HUES64 (cell line): ENCODE measurements around the gene NPAS2.

Experiments
- H3K27ac ChIP-seq: 2 replicates; pipeline ENCODE4 v1.7.0; 2013; ENCODE audit warnings: low read depth, low read length, inconsistent platforms
- H3K27me3 ChIP-seq: 2 replicates; pipeline ENCODE4 v1.6.1; 2013; ENCODE audit warnings: mild to moderate bottlenecking, low read length; ENCODE audit not compliant: insufficient read depth
- H3K36me3 ChIP-seq: 2 replicates; pipeline ENCODE4 v1.6.1; 2013; ENCODE audit warnings: mild to moderate bottlenecking, low read length; ENCODE audit not compliant: insufficient read depth
- H3K4me1 ChIP-seq: 2 replicates; pipeline ENCODE4 v1.6.1; 2013; ENCODE audit warnings: mild to moderate bottlenecking, low read length, moderate library complexity; ENCODE audit not compliant: insufficient read depth
- H3K4me3 ChIP-seq: 2 replicates; pipeline ENCODE4 v1.5.1; 2013; ENCODE audit warnings: mild to moderate bottlenecking, low read length, moderate library complexity
- H3K9ac ChIP-seq: 2 replicates; pipeline ENCODE4 v1.6.1; 2013; ENCODE audit warnings: mild to moderate bottlenecking, low read depth, low read length
- H3K9me3 ChIP-seq: 2 replicates; pipeline ENCODE4 v1.6.1; 2013; ENCODE audit warnings: low read depth, low read length; ENCODE audit not compliant: insufficient read depth
- WGBS: fragments of 150-250, 120-280 bp; methylation state at CpG from one replicate; pipeline ENCODE4 v1.1.7; 2013; ENCODE audit warnings: missing lambda C conversion rate; 5-methylcytosine and 5-hydroxymethylcytosine counted together

Gene NPAS2

GRCh38 chr2:100796499-100797100 is 23.3 kb upstream of the NPAS2 start:
- H3K9ac ChIP-seq: no peak overlapping the region
- WGBS: 90% methylated on average over 5 of the region's 5 CpGs
- H3K4me1 ChIP-seq: no peaks in the 10 kb centered on the region
- no peaks in the 10 kb centered on the region for H3K36me3 ChIP-seq
- no peaks in the 10 kb centered on the region for H3K9me3 ChIP-seq
- H3K4me3 ChIP-seq: no peak overlapping the region
- no peak overlapping the region for H3K27ac ChIP-seq
- no peaks in the 10 kb centered on the region for H3K27me3 ChIP-seq

GRCh38 chr2:100799686-100800085 is 20.3 kb upstream of the NPAS2 start:
- no peaks in the 10 kb centered on the region for H3K4me1 ChIP-seq
- 93% methylated on average over 5 of the region's 5 CpGs for WGBS
- no peaks in the 10 kb centered on the region for H3K9me3 ChIP-seq

GRCh38 chr2:100800915-100801314 is 19.0 kb upstream of the NPAS2 start:
- Histone ChIP-seq H3K4me3 (no peak overlapping the region), H3K36me3 (no peaks in the 10 kb centered on the region), H3K9me3 (no peaks in the 10 kb centered on the region), H3K4me1 (no peaks in the 10 kb centered on the region), H3K9ac (no peak overlapping the region), H3K27me3 (no peaks in the 10 kb centered on the region), H3K27ac (no peak overlapping the region)
- 92% methylated on average over 2 of the region's 2 CpGs for WGBS

More at GRCh38 chr2:100799686-100800085, 20.3 kb upstream of the NPAS2 start:
- no peaks in the 10 kb centered on the region for H3K27me3 ChIP-seq
- no peak overlapping the region for H3K9ac ChIP-seq
- no peak overlapping the region for H3K4me3 ChIP-seq
- no peak overlapping the region for H3K27ac ChIP-seq
- H3K36me3 ChIP-seq: no peaks in the 10 kb centered on the region

DNA sequence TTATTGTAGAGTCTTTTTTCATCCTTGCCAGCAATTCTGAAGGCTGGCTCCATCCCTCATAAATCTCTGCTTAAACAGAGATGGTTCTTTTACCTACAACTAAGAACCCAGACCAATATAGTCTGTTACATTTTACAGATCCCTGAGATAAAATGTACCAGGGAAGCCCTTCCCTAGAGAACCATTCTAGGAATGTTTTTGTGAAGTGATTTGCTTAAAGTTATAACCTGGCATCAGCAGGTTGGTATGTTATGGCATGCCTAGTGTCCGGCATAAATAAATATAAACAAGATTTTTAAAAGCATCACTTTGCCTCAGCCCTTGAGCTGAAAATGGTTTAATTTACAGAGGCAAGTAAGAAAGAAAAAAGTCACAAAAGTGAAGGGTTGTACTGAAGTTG is 18.5 kb upstream of the NPAS2 start:
- no CpG with 5 or more reads among the region's 1 CpG for WGBS
- no peaks in the 10 kb centered on the region for H3K27me3 ChIP-seq

GRCh38 chr2:100802066-100802465 is 17.9 kb upstream of the NPAS2 start:
- Histone ChIP-seq H3K4me3 (no peak overlapping the region), H3K9ac (no peak overlapping the region), H3K36me3 (no peaks in the 10 kb centered on the region), H3K27ac (no peak overlapping the region), H3K27me3 (no peaks in the 10 kb centered on the region), H3K4me1 (no peaks in the 10 kb centered on the region), H3K9me3 (no peaks in the 10 kb centered on the region)
- WGBS: 93% methylated on average over 7 of the region's 9 CpGs

More for the DNA sequence above, 18.5 kb upstream of the NPAS2 start:
- H3K36me3 ChIP-seq: no peaks in the 10 kb centered on the region
- H3K9ac ChIP-seq: no peak overlapping the region
- no peaks in the 10 kb centered on the region for H3K9me3 ChIP-seq
- H3K27ac ChIP-seq: no peak overlapping the region
- H3K4me3 ChIP-seq: no peak overlapping the region
- no peaks in the 10 kb centered on the region for H3K4me1 ChIP-seq

- WGBS: 93% methylated on average over 6 of the region's 6 CpGs
- no peak overlapping the region for H3K4me3 ChIP-seq
- H3K9ac ChIP-seq: no peak overlapping the region
- no peaks in the 10 kb centered on the region for H3K36me3 ChIP-seq
- H3K9me3 ChIP-seq: no peaks in the 10 kb centered on the region
- no peak overlapping the region for H3K27ac ChIP-seq
- no peaks in the 10 kb centered on the region for H3K27me3 ChIP-seq
- no peaks in the 10 kb centered on the region for H3K4me1 ChIP-seq
Observed at GRCh38 chr2:100803334-100803733, 16.6 kb upstream of the NPAS2 start.

DNA sequence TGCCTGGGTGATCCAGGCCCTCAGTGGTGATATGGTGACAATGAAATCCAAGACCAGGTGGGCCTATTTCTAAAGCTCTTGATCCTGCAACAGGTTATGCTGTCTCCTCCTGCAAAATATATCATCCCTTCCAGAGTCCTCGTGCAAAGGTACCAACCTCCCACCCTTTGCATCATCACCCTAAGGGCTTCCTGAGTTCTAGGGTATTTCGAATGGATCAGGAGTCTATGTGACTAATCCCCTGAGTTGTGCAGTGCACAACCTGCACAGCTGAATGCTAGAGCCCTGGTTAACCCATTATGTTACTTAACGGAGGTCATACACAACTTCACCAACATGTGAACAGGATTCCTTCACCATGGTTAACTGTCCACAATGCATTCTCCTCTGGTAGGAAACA is 13.4 kb upstream of the NPAS2 start:
- WGBS: 91% methylated on average over 3 of the region's 3 CpGs
- no peaks in the 10 kb centered on the region for H3K27me3 ChIP-seq
- H3K4me1 ChIP-seq: peaks cover 9% of the 10 kb centered on the region; the same call in 1 of the 2 replicates
- H3K9me3 ChIP-seq: no peaks in the 10 kb centered on the region
- no peak overlapping the region for H3K27ac ChIP-seq
- no peaks in the 10 kb centered on the region for H3K36me3 ChIP-seq
- no peak overlapping the region for H3K9ac ChIP-seq
- no peak overlapping the region for H3K4me3 ChIP-seq

GRCh38 chr2:100807707-100808106 is 12.2 kb upstream of the NPAS2 start:
- no peak overlapping the region for H3K4me3 ChIP-seq
- H3K36me3 ChIP-seq: no peaks in the 10 kb centered on the region
- H3K27ac ChIP-seq: no peak overlapping the region
- WGBS: 91% methylated on average over 4 of the region's 4 CpGs
- H3K27me3 ChIP-seq: no peaks in the 10 kb centered on the region
- no peak overlapping the region for H3K9ac ChIP-seq
- H3K9me3 ChIP-seq: no peaks in the 10 kb centered on the region
- peaks cover 13% of the 10 kb centered on the region; the same call in 1 of the 2 replicates for H3K4me1 ChIP-seq

GRCh38 chr2:100808582-100808981 is 11.4 kb upstream of the NPAS2 start:
- Histone ChIP-seq H3K9ac (no peak overlapping the region), H3K36me3 (no peaks in the 10 kb centered on the region), H3K4me1 (peaks cover 13% of the 10 kb centered on the region; the same call in 1 of the 2 replicates), H3K9me3 (no peaks in the 10 kb centered on the region), H3K4me3 (no peak overlapping the region), H3K27ac (no peak overlapping the region), H3K27me3 (no peaks in the 10 kb centered on the region)
- WGBS: 95% methylated on average over 4 of the region's 4 CpGs

DNA sequence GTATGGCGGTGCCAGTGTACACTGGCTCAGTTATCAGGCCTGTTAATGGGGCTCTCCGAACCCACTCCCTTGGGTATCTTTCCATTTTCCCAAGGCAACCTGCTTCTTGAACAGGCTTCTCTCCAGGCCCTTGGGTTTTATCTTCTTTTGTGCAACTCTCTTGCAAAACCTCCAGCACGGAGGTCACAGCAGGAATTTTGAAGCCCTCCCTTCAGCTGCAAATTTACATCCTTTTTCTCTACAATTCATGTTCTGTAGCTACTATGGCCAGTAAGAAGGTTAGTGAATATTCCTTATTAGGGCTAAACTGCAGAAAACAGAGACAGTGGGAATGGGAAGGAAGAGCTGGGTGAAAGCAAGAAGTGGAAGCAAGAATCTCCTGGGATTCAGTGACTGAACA is 10.4 kb upstream of the NPAS2 start:
- Histone ChIP-seq H3K9ac (no peak overlapping the region), H3K36me3 (no peaks in the 10 kb centered on the region), H3K27me3 (no peaks in the 10 kb centered on the region), H3K27ac (no peak overlapping the region), H3K9me3 (no peaks in the 10 kb centered on the region), H3K4me1 (peaks cover 15% of the 10 kb centered on the region), H3K4me3 (no peak overlapping the region)
- 60% methylated on average over 3 of the region's 3 CpGs for WGBS

- no peak overlapping the region for H3K27ac ChIP-seq
- WGBS: 76% methylated on average over 2 of the region's 5 CpGs
- no peak overlapping the region for H3K4me3 ChIP-seq
- H3K9me3 ChIP-seq: no peaks in the 10 kb centered on the region
- no peaks in the 10 kb centered on the region for H3K36me3 ChIP-seq
- no peak overlapping the region for H3K9ac ChIP-seq
- H3K4me1 ChIP-seq: peaks cover 15% of the 10 kb centered on the region
- no peaks in the 10 kb centered on the region for H3K27me3 ChIP-seq
Observed at GRCh38 chr2:100810603-100811145, 9.3 kb upstream of the NPAS2 start.

- Histone ChIP-seq H3K9me3 (no peaks in the 10 kb centered on the region), H3K36me3 (no peaks in the 10 kb centered on the region), H3K4me1 (peaks cover 15% of the 10 kb centered on the region), H3K4me3 (no peak overlapping the region), H3K27me3 (peaks cover 7% of the 10 kb centered on the region), H3K27ac (no peak overlapping the region), H3K9ac (no peak overlapping the region)
- 94% methylated on average over 4 of the region's 4 CpGs for WGBS
Observed at GRCh38 chr2:100812116-100812515, 7.8 kb upstream of the NPAS2 start.
